GM12864 (cell line): ENCODE measurements around the gene FMO4.
"Not testable (repeated sequence)": the region's sequence is repeated elsewhere in the genome, so short reads cannot be mapped to it uniquely, and the experiment has no call there.

ENCODE experiments used
- DNase-seq: peaks from one replicate; pipeline ENCODE4 v3.0.0-alpha.2; 2011; ENCODE audit warnings: low read depth
- H3K4me3 ChIP-seq: 2 replicates; pipeline ENCODE4 v1.5.1; 2011; ENCODE audit warnings: mild to moderate bottlenecking, low read depth, low read length, control low read depth
- TF ChIP-seq, protein P1 (sequence below): IDR thresholded peaks from 2 replicates; pipeline ENCODE4 v1.5.1; 2011; ENCODE audit warnings: low read depth, mild to moderate bottlenecking, moderate library complexity, low read length, control low read depth, inconsistent platforms; ENCODE audit errors: missing control alignments

FMO4 gene

DNA sequence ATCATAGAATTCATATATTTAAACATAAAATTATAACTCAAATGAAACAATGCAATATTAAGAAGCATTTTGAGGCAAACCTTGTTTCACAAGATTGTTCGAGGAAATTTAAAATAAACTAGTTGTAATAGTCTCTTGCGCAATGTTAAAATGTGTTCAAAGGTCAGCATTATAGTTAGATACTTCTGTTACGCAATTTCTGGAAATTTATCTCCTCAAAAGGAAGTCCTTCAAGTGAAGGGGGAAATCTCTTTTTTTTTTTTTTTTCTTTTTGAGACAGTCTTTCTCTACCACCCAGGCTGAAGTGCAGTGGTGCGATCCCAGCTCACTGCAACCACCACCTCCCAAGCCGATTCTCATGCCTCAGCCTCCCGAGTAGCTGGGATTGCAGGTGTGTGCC lies 52.1 kb downstream of the FMO4 start:
- TF ChIP-seq, protein P1, sequence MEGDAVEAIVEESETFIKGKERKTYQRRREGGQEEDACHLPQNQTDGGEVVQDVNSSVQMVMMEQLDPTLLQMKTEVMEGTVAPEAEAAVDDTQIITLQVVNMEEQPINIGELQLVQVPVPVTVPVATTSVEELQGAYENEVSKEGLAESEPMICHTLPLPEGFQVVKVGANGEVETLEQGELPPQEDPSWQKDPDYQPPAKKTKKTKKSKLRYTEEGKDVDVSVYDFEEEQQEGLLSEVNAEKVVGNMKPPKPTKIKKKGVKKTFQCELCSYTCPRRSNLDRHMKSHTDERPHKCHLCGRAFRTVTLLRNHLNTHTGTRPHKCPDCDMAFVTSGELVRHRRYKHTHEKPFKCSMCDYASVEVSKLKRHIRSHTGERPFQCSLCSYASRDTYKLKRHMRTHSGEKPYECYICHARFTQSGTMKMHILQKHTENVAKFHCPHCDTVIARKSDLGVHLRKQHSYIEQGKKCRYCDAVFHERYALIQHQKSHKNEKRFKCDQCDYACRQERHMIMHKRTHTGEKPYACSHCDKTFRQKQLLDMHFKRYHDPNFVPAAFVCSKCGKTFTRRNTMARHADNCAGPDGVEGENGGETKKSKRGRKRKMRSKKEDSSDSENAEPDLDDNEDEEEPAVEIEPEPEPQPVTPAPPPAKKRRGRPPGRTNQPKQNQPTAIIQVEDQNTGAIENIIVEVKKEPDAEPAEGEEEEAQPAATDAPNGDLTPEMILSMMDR = no peak
- no peak for DNase-seq
- no peak overlapping the region for H3K4me3 ChIP-seq

DNA sequence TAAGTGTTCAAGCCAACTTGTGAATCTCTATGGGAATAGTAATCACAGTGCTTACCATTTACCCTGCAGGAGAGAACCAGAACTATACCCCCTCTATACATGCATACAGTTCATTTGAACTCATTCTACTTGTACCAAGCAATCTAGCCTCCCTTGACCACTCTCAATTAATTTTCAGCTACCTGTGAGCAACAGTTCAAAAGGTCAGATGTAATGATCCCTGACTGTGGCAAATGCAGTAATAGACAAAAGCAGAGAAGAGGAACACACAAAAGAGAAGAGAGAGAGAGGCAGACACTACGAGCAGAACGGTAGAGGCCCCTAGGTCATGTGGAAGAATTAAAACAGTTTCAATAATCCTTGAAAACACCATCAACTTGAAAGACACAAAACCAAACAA lies 52.8 kb downstream of the FMO4 start:
- DNase-seq = no peak
- H3K4me3 ChIP-seq = no peak overlapping the region
- TF ChIP-seq, protein P1 = no peak

DNA sequence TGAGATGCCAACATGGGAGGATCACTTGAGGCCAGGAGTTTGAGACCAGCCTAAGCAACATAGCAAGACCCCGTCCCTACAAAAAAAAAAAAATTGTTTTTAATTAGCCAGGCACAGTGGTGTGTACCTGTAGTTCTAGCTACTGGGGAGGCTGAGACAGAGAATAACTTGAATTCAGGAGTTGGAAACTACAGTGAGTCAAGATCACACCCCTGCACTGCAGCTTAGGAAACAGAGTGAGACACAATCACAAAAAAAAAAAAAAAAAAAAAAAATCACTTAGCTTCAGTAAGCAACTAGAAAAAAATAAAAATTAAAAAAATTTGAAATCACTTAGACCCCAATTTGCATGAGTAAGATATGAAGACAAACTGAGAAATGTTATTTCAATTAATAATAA lies 53.5 kb downstream of the FMO4 start:
- no peak for DNase-seq
- TF ChIP-seq, protein P1 = no peak
- no peak overlapping the region for H3K4me3 ChIP-seq

DNA sequence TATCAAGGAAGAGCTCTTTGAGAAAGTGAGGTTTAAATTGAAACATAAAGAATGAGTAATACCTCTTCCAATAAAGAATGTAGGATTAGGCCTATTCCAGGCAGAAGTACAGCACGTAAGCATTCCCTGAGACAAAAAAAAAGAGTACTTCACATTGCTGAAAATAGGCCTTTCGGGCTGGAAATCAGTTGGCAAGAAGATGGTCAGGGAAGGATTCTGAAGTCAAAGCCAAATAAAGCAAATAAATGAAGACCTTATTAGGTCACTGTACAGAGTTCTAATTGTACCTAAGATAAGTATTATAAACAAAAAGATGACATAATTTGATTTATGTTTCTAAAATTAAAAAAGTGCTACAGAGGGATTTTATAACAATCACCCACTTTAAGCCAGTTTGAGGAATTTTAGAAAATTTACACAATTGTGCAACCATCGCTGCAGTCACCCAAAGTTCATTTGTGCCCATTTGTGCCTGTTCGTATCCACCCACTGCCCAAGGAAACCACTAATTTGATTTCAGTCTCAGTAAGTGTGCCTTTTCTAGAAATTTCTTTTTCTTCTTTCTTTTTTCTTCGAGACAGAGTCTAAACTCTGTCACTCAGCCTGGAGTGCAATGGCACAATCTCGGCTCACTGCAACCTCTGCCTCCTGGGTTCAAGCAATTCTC lies 58.6 kb downstream of the FMO4 start:
- DNase-seq = no peak
- H3K4me3 ChIP-seq = no peak overlapping the region
- TF ChIP-seq, protein P1 = no peak

DNA sequence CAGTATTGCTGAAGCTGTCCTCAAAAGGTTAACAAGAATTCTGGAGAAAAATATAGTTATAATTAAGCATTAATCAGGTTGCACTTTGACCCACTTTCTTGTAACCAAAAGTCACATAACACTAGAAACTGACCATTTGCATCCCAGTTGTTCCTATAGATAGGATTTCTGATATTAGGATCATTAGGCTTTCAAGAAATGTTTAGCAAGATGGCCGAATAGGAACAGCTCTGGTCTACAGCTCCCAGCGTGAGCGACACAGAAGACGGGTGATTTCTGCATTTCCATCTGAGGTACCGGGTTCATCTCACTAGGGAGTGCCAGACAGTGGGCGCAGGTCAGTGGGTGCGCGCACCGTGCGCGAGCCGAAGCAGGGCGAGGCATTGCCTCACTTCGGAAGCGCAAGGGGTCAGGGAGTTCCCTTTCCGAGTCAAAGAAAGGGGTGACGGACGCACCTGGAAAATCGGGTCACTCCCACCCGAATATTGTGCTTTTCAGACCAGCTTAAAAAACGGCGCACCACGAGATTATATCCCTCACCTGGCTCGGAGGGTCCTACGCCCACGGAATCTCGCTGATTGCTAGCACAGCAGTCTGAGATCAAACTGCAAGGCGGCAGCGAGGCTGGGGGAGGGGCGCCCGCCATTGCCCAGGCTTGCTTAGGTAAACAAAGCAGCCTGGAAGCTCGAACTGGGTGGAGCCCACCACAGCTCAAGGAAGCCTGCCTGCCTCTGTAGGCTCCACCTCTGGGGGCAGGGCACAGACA lies 59.6 kb downstream of the FMO4 start:
- not testable (repeated sequence) for H3K4me3 ChIP-seq, DNase-seq

DNA sequence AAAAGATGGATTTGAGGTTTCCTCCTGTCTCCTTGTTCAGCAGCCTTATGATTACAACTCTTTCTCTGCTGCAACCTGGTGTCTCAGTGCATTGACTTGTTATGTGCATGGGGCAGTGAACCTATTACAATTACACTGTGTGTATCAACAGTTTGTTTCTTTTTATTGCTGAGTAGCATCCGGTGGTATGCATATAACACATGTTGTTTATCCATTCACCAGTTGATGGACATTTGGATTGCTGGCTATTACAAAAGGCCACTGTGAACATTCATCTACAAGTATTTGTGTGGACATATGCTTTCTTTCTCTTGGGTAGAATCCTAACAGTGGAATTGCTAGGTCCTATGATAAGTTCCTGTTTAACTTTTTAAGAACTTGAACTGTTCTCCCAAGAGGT lies 65.9 kb downstream of the FMO4 start:
- DNase-seq = no peak
- no peak overlapping the region for H3K4me3 ChIP-seq
- TF ChIP-seq, protein P1 = no peak

DNA sequence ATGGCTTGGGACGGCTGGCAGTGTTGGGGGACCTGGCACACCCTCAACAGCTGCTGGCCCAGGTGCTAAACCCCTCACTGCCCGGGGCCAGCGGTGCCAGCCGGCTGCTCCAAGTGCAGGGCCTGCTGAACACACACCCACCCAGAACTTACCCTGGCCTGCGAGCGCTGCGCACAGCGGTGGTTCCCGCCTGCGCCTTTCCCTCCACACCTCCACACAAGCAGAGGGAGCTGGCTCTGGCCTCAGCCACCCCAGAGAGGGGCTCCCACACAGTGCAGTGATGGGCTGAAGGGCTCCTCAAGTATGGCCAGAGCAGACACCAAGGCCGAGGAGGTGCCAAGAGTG lies 67.9 kb downstream of the FMO4 start:
- no peak overlapping the region for H3K4me3 ChIP-seq
- TF ChIP-seq, protein P1 = no peak
- DNase-seq = no peak
